ENCODE measurements around the gene CTSV.
"Not testable (repeated sequence)": the region's sequence is repeated elsewhere in the genome, so short reads cannot be mapped to it uniquely, and the experiment has no call there.

Gene CTSV

GRCh38 chr9:97038611-97039513 is at the start of gene CTSV:
Gene CTSV (minus strand): TSS chr9:97039142. CDS start chr9:97038043, 1,099 bp downstream.
- DNase-seq (ENCODE audit: low spot score), result peak; percentile 65

GRCh38 chr9:97087668-97088215 is 48.8 kb upstream of the CTSV start:
- not testable (repeated sequence) for DNase-seq (ENCODE audit: low spot score)

- DNase-seq (ENCODE audit: low spot score), result not testable (repeated sequence)
Measured at GRCh38 chr9:97084562-97084991, 45.6 kb upstream of the CTSV start.

- no peak for DNase-seq (ENCODE audit: low spot score)
Measured at GRCh38 chr9:97078362-97078761, 39.4 kb upstream of the CTSV start.

- no peak for DNase-seq (ENCODE audit: low spot score)
Measured at GRCh38 chr9:97077452-97078295, 38.7 kb upstream of the CTSV start.

- not testable (repeated sequence) for DNase-seq (ENCODE audit: low spot score)
Measured at GRCh38 chr9:97076731-97077451, 37.9 kb upstream of the CTSV start.

- DNase-seq (ENCODE audit: low spot score), result no peak
Measured at GRCh38 chr9:97076238-97076637, 37.3 kb upstream of the CTSV start.

GRCh38 chr9:97075289-97075985 is 36.5 kb upstream of the CTSV start:
- no peak for DNase-seq (ENCODE audit: low spot score)

- DNase-seq (ENCODE audit: low spot score), result no peak
Measured at GRCh38 chr9:97073506-97073905, 34.6 kb upstream of the CTSV start.

- no peak for DNase-seq (ENCODE audit: low spot score)
Measured at GRCh38 chr9:97072285-97072776, 33.4 kb upstream of the CTSV start.

- not testable (repeated sequence) for DNase-seq (ENCODE audit: low spot score)
Measured at GRCh38 chr9:97070325-97070724, 31.4 kb upstream of the CTSV start.

GRCh38 chr9:97067490-97067889 is 28.5 kb upstream of the CTSV start:
- no peak for DNase-seq (ENCODE audit: low spot score)

- DNase-seq (ENCODE audit: low spot score), result no peak
Measured at GRCh38 chr9:97064176-97064575, 25.2 kb upstream of the CTSV start.

GRCh38 chr9:97060796-97061195 is 21.9 kb upstream of the CTSV start:
- no peak for DNase-seq (ENCODE audit: low spot score)

GRCh38 chr9:97059626-97060025 is 20.7 kb upstream of the CTSV start:
- DNase-seq (ENCODE audit: low spot score), result no peak

GRCh38 chr9:97057651-97058050 is 18.7 kb upstream of the CTSV start:
- no peak for DNase-seq (ENCODE audit: low spot score)

GRCh38 chr9:97055891-97056290 is 16.9 kb upstream of the CTSV start:
- not testable (repeated sequence) for DNase-seq (ENCODE audit: low spot score)

GRCh38 chr9:97053717-97054116 is 14.8 kb upstream of the CTSV start:
- DNase-seq (ENCODE audit: low spot score), result no peak

- DNase-seq (ENCODE audit: low spot score), result no peak
Measured at GRCh38 chr9:97052735-97053134, 13.8 kb upstream of the CTSV start.

- no peak for DNase-seq (ENCODE audit: low spot score)
Measured at GRCh38 chr9:97046228-97046627, 7.3 kb upstream of the CTSV start.

- no peak for DNase-seq (ENCODE audit: low spot score)
Measured at GRCh38 chr9:97045300-97045699, 6.4 kb upstream of the CTSV start.

Data from hematopoietic multipotent progenitor cell treated with erythropoietin and hydrocortisone succinate and interleukin-3 and kit ligand, for 17 days (in vitro differentiated cells).